HepG2 (cell line): Measurements from ENCODE around the gene ARHGEF7. TPM values are rescaled to one million over a fixed set of nuclear protein-coding genes. Genes with fewer than 3 reads are reported as not detected.

Experiments used
- ADNP ChIP-seq: sonication (generic); formaldehyde crosslinking; IDR thresholded peaks from 2 replicates; pipeline ENCODE4 v1.4.0; 2020; ENCODE audit warnings: missing genetic modification reagents
- ATF1 ChIP-seq: IDR thresholded peaks from 2 replicates; pipeline ENCODE4 v1.6.1; 2016; ENCODE audit warnings: mild to moderate bottlenecking, control low read depth
- BCL3 ChIP-seq: sonication (generic); formaldehyde crosslinking; IDR thresholded peaks from 2 replicates; pipeline ENCODE4 v1.5.1; 2020; ENCODE audit warnings: mild to moderate bottlenecking, missing genetic modification reagents, moderate library complexity
- FLYWCH1 ChIP-seq: sonication (generic); formaldehyde crosslinking; IDR thresholded peaks from 2 replicates; pipeline ENCODE4 v1.8.1; 2023; ENCODE audit warnings: mild to moderate bottlenecking, missing genetic modification reagents
- GPN1 ChIP-seq: sonication (generic); formaldehyde crosslinking; IDR thresholded peaks from 2 replicates; pipeline ENCODE4 v1.5.1; 2020; ENCODE audit warnings: missing genetic modification reagents, borderline replicate concordance
- HES4 ChIP-seq: sonication (generic); formaldehyde crosslinking; IDR thresholded peaks from 2 replicates; pipeline ENCODE4 v1.9.0; 2021; ENCODE audit warnings: mild to moderate bottlenecking, missing genetic modification reagents, borderline replicate concordance
- KDM5A ChIP-seq: fragments of 200-600 bp; sonication (generic); IDR thresholded peaks from 2 replicates; pipeline ENCODE4 v1.7.0; 2018; ENCODE audit warnings: antibody characterized with exemption, mild to moderate bottlenecking, low read length, borderline replicate concordance
- MTA1 ChIP-seq: sonication (generic); formaldehyde crosslinking; IDR thresholded peaks from 2 replicates; pipeline ENCODE4 v1.4.0; 2020; ENCODE audit warnings: missing genetic modification reagents, mild to moderate bottlenecking, borderline replicate concordance
- NCOA2 ChIP-seq: sonication (generic); formaldehyde crosslinking; IDR thresholded peaks from 2 replicates; pipeline ENCODE4 v1.8.0; 2022; ENCODE audit warnings: inconsistent platforms
- NFRKB ChIP-seq: fragments of 450-650 bp; IDR thresholded peaks from 2 replicates; pipeline ENCODE4 v1.6.1; 2017
- NR3C1 ChIP-seq: sonication (generic); formaldehyde crosslinking; IDR thresholded peaks from 2 replicates; pipeline ENCODE4 v1.4.0; 2020; ENCODE audit warnings: missing genetic modification reagents
- RFXANK ChIP-seq: IDR thresholded peaks from 2 replicates; pipeline ENCODE4 v1.6.1; 2016
- SP5 ChIP-seq: IDR thresholded peaks from 2 replicates; pipeline ENCODE4 v1.6.1; 2016; ENCODE audit warnings: low read depth, borderline replicate concordance
- USF2 ChIP-seq, 2 experiments: sonication (generic) in 1 of 2; formaldehyde crosslinking in 1 of 2; IDR thresholded peaks; 2 replicates each; pipeline versions ENCODE4 v1.5.1 to v1.6.1; 2011 to 2020; ENCODE audit warnings: borderline replicate concordance in 1 of 2, low read depth in 1 of 2, low read length in 1 of 2, mild to moderate bottlenecking in 1 of 2, missing genetic modification reagents in 1 of 2, moderate library complexity in 1 of 2
- XRCC5 ChIP-seq: fragments of 200-400 bp; formaldehyde crosslinking; optimal IDR thresholded peaks from 2 replicates; pipeline ENCODE3; 2017; ENCODE audit warnings: mild to moderate bottlenecking, low read length
- ZFP82 ChIP-seq: sonication (generic); formaldehyde crosslinking; IDR thresholded peaks from 2 replicates; pipeline ENCODE4 v1.5.1; 2020; ENCODE audit warnings: mild to moderate bottlenecking, missing genetic modification reagents, borderline replicate concordance
- ZNF12 ChIP-seq: sonication (generic); formaldehyde crosslinking; IDR thresholded peaks from 2 replicates; pipeline ENCODE4 v1.5.0; 2020; ENCODE audit warnings: missing genetic modification reagents
- ZNF3 ChIP-seq: IDR thresholded peaks from 2 replicates; pipeline ENCODE4 v1.7.0; 2017; ENCODE audit warnings: inconsistent platforms
- ZNF30 ChIP-seq: sonication (generic); formaldehyde crosslinking; IDR thresholded peaks from 2 replicates; pipeline ENCODE4 v1.5.0; 2020; ENCODE audit warnings: mild to moderate bottlenecking, missing genetic modification reagents
- ZNF576 ChIP-seq: sonication (generic); formaldehyde crosslinking; IDR thresholded peaks from 2 replicates; pipeline ENCODE4 v1.4.0; 2020; ENCODE audit warnings: mild to moderate bottlenecking, missing genetic modification reagents
- ZNF749 ChIP-seq: sonication (generic); formaldehyde crosslinking; IDR thresholded peaks from 2 replicates; pipeline ENCODE4 v1.8.0; 2022; ENCODE audit warnings: mild to moderate bottlenecking, missing genetic modification reagents, moderate library complexity, borderline replicate concordance
- ZNF766 ChIP-seq: sonication (generic); formaldehyde crosslinking; IDR thresholded peaks from 2 replicates; pipeline ENCODE4 v1.5.0; 2020; ENCODE audit warnings: missing genetic modification reagents, borderline replicate concordance
- ZNF782 ChIP-seq: sonication (generic); formaldehyde crosslinking; IDR thresholded peaks from 2 replicates; pipeline ENCODE4 v1.4.0; 2020; ENCODE audit warnings: missing genetic modification reagents, mild to moderate bottlenecking, borderline replicate concordance
- ZSCAN12 ChIP-seq: sonication (generic); formaldehyde crosslinking; IDR thresholded peaks from 2 replicates; pipeline ENCODE4 v1.9.0; 2021; ENCODE audit warnings: mild to moderate bottlenecking, missing genetic modification reagents
- ZSCAN9 ChIP-seq: IDR thresholded peaks from 2 replicates; pipeline ENCODE4 v1.6.1; 2016; ENCODE audit warnings: borderline replicate concordance
- ZZZ3 ChIP-seq: sonication (generic); formaldehyde crosslinking; IDR thresholded peaks from 2 replicates; pipeline ENCODE4 v1.4.0; 2020; ENCODE audit warnings: missing genetic modification reagents, mild to moderate bottlenecking, borderline replicate concordance
- polyA plus RNA-seq, 8 experiments: library from polyadenylated mRNA; depleted of rRNA in 3 of 8; stranded (reverse) in 7 of 8; unstranded in 1 of 8; fragments of >200 nt; fragmentation: Illumina TruSeq in 4 of 8; extraction: Trizol in 4 of 8; gene quantifications; 2 replicates each; pipeline versions ENCODE4 v1.2.1 to v1.2.3, GENCODE V29; 2011 to 2016; ENCODE audit warnings: low read depth in 4 of 8, missing spikeins in 1 of 8, mixed read lengths in 1 of 8; ENCODE audit not compliant: insufficient read depth in 1 of 8
- total RNA-seq, 5 experiments: library from RNA; depleted of rRNA; stranded (reverse); fragments of >200 nt; fragmentation: Illumina TruSeq; extraction: Trizol; gene quantifications; 2 replicates each; pipeline ENCODE4 v1.2.3, GENCODE V29; 2016; ENCODE audit warnings: low read depth in 1 of 5

The ARHGEF7 gene
- total and polyA plus RNA-seq, 2 of the 13 experiments (the other 11 are each of a cell fraction or from before 2014, with no cell fraction given), result 15.7 to 22.3 TPM

- TF ChIP-seq USF2 (IDR thresholded peaks at IDR 0.05; ENCODE audit: low read depth, low read length) (no peak), USF2 (CRISPR knock-in tag; IDR thresholded peaks at IDR 0.05; ENCODE audit: borderline replicate concordance) (no peak), MTA1 (CRISPR knock-in tag) (peak; percentile 63; the same call in 1 of the 2 replicates), ATF1 (CRISPR knock-in tag) (peak; percentile 91), SP5 (CRISPR knock-in tag) (no peak), ZNF12 (CRISPR knock-in tag) (0 out of 2 replicates have a peak, but pooled peaks have one; percentile 63), NCOA2 (peak; percentile 25; the same call in 1 of the 2 replicates), BCL3 (CRISPR knock-in tag) (peak; percentile 77; the same call in 1 of the 2 replicates), ZZZ3 (CRISPR knock-in tag) (peak; percentile 87; the same call in 1 of the 2 replicates), GPN1 (CRISPR knock-in tag) (no peak), ZNF576 (CRISPR knock-in tag) (no peak), ZSCAN12 (CRISPR knock-in tag) (no peak), ZNF30 (CRISPR knock-in tag) (no peak), ZNF782 (CRISPR knock-in tag) (peak; percentile 91), KDM5A (peak; percentile 88), ADNP (CRISPR knock-in tag) (no peak), ZSCAN9 (CRISPR knock-in tag) (peak; percentile 86), HES4 (CRISPR knock-in tag) (peak; percentile 67), ZNF766 (CRISPR knock-in tag) (0 out of 2 replicates have a peak, but pooled peaks have one; percentile 49), XRCC5 (peak; percentile 50), ZNF3 (CRISPR knock-in tag) (no peak), ZNF749 (CRISPR knock-in tag) (0 out of 2 replicates have a peak, but pooled peaks have one; percentile 44), RFXANK (no peak), NR3C1 (CRISPR knock-in tag) (no peak), ZFP82 (CRISPR knock-in tag) (0 out of 2 replicates have a peak, but pooled peaks have one; percentile 16), FLYWCH1 (CRISPR knock-in tag) (no peak), NFRKB (no peak)
Measured at GRCh38 chr13:111153279-111153976, 38.3 kb downstream of the ARHGEF7 start (continued).
